HG03108 (cell line): Measurements from ENCODE around the gene TTC3.
"Not testable (repeated sequence)": the region's sequence is repeated elsewhere in the genome, so short reads cannot be mapped to it uniquely, and the experiment has no call there.

Source experiments
- ATAC-seq: cut with Tn5 transposase; IDR thresholded peaks from one replicate; pipeline ENCODE4 v1.9.1; 2021; ENCODE audit warnings: moderate library complexity; ENCODE audit not compliant: unreplicated experiment

The TTC3 gene

GRCh38 chr21:37093977-37094376 is 20.9 kb downstream of the TTC3 start:
- no peak for ATAC-seq

GRCh38 chr21:37095821-37096220 is 22.8 kb downstream of the TTC3 start:
- no peak for ATAC-seq

- no peak for ATAC-seq
These were observed 25.7 kb downstream of the TTC3 start for GRCh38 chr21:37098751-37099150.

- ATAC-seq = no peak
These were observed 27.3 kb downstream of the TTC3 start for GRCh38 chr21:37100316-37100715.

GRCh38 chr21:37101384-37101783 is 28.3 kb downstream of the TTC3 start:
- ATAC-seq = no peak

GRCh38 chr21:37102746-37103145 is 29.7 kb downstream of the TTC3 start:
- not testable (repeated sequence) for ATAC-seq

- ATAC-seq = no peak
These were observed 33.9 kb downstream of the TTC3 start for GRCh38 chr21:37106998-37107397.

- ATAC-seq = not testable (repeated sequence)
These were observed 38.0 kb downstream of the TTC3 start for GRCh38 chr21:37111029-37111428.

- ATAC-seq = not testable (repeated sequence)
These were observed 41.2 kb downstream of the TTC3 start for GRCh38 chr21:37114301-37114700.

GRCh38 chr21:37116459-37116858 is 43.4 kb downstream of the TTC3 start:
- ATAC-seq = not testable (repeated sequence)

GRCh38 chr21:37117204-37117603 is 44.1 kb downstream of the TTC3 start:
- no peak for ATAC-seq

- no peak for ATAC-seq
These were observed 45.3 kb downstream of the TTC3 start for GRCh38 chr21:37118187-37118826.

GRCh38 chr21:37119421-37120218 is 46.6 kb downstream of the TTC3 start:
- no peak for ATAC-seq

GRCh38 chr21:37128076-37128475 is 55.0 kb downstream of the TTC3 start:
- no peak for ATAC-seq

GRCh38 chr21:37130971-37131370 is 57.9 kb downstream of the TTC3 start:
- ATAC-seq = no peak

- ATAC-seq = no peak
These were observed 63.2 kb downstream of the TTC3 start for GRCh38 chr21:37136261-37136660.

GRCh38 chr21:37136744-37137143 is 63.7 kb downstream of the TTC3 start:
- ATAC-seq = no peak

- no peak for ATAC-seq
These were observed 66.1 kb downstream of the TTC3 start for GRCh38 chr21:37139154-37139553.

- ATAC-seq = no peak
These were observed 66.8 kb downstream of the TTC3 start for GRCh38 chr21:37139902-37140301.

- ATAC-seq = not testable (repeated sequence)
These were observed 70.3 kb downstream of the TTC3 start for GRCh38 chr21:37143392-37143791.

- ATAC-seq = no peak
These were observed 72.6 kb downstream of the TTC3 start for GRCh38 chr21:37145635-37146111.
